ENCODE data around the gene PEX5L.

PEX5L gene

DNA sequence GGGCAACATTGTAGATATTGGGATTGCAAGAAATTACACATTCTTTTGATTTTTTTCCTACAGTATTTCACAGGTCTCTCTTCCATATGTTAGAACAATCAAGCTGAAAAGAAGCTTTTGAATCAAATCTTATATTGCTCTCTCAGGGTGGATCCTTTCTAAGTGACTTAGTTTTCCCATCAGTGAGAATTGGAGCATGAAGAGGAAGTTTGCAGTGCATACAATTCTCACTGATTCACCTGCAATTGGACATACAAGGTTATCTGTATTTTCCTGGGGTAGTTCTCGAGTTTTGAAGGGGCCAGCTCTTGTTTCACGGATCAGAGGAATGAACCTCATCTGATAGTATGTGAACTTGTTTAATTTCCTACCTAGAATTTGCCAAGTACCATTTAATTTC lies 150.8 kb downstream of the PEX5L start:
- DNase-seq = no peak

GRCh38 chr3:179884136-179884535 lies 152.6 kb downstream of the PEX5L start:
- DNase-seq = no peak

GRCh38 chr3:179882292-179882691 lies 154.4 kb downstream of the PEX5L start:
- DNase-seq = no peak

DNA sequence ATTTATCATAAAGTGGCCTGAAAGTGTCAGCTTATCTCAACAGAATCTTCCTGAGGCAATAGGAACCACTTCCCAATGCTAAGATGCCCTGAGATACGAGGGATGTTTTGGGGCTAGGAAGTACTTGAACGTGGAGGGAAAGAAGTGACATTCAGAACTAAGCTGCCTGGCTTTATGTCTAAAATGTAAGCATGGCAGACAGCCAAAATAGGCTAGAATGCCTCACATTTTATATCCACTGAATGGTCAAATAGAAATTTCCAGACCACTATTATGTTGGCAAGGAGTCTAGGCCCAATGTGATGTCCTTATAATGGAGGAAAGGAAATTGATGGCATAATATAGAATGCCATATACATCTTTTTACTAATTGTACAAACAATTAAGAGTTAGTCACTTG lies 154.9 kb downstream of the PEX5L start:
- DNase-seq = no peak

DNA sequence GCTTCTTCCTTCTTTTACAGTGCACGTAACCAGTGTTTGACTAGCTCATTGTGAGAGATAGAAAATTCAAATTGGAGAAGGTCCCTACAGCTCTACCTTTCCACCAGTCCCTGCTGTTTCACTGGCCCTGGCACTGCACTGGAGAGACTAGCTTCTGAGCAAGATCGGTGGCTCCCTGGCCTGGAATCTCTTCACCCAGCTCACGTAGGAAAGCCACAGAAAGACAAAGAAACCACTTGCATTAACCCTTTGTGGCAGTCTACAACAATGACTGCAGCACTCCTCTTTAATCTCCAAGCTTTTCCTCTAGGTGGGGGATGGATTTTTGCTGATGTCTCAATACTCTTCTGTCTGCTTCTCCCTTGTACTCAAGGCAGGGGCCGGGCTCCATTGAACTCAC lies 155.9 kb downstream of the PEX5L start:
- DNase-seq = no peak

GRCh38 chr3:179876440-179876839 lies 160.3 kb downstream of the PEX5L start:
- DNase-seq = no peak

GRCh38 chr3:179872842-179873241 lies 163.9 kb downstream of the PEX5L start:
- no peak for DNase-seq

DNA sequence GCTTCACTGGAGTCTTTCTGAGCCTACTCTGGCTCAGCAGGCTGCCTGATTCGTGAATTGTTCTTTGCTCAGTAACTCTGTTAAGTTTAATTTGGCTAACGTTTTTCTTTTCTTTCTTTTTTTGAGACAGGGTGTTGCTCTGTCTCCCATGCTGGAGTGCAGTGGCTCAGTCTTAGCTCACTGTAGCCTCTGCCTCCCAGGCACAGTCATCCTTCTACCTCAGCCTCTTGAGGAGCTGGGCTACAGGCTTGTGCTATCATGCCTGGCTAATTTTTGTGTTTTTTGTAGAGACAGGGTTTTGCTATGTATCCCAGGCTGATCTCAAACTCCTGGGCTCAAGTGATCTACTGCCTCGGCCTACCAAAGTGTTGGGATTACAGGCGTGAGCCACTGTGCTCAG lies 165.0 kb downstream of the PEX5L start:
- DNase-seq = no peak

- DNase-seq = no peak
These were observed 168.0 kb downstream of the PEX5L start for GRCh38 chr3:179868715-179869114.

GRCh38 chr3:179867961-179868360 lies 168.8 kb downstream of the PEX5L start:
- DNase-seq = no peak

GRCh38 chr3:179865861-179866505 lies 170.8 kb downstream of the PEX5L start:
- DNase-seq = no peak

DNA sequence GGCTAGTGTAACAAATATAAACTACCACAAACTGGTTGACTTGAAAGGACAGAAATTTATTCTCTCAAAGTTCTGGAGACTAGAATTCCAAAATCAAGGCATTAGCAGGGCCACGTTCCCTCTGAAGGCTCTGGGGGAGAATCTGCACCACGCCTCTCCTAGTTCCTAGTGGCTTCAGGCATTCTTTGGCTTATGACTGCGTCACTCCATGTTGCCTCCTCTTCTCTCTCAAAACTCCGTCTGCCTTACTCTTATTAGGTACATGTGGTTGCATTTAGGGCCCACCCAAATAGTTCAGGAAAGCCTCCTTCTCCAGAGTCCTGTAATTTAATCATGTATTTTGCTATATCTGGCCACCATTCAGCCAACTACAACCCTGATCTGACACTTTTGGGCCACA lies 174.8 kb downstream of the PEX5L start:
- DNase-seq = no peak

DNA sequence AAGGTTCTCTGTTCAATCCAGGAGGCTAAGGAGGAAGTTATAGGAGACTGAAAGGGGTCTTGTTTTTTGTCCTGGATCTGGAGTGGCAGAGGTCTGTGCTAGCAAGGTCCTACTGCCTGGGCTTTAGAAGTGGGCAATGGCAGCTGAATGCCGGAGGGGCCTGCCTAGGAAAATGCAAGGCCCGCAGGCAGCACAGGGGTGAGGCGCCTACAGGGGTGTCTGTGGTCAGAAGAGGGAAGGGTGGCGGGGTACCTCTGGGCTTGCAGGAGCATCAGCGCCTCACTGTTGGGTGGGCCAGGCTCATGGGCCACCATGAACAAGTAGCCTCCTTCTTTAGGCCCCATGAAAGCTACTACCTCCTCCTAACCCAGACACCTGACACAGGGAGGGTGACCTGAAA lies 175.4 kb downstream of the PEX5L start:
- no peak for DNase-seq

GRCh38 chr3:179860275-179861107 lies 176.2 kb downstream of the PEX5L start:
- no peak for DNase-seq

DNA sequence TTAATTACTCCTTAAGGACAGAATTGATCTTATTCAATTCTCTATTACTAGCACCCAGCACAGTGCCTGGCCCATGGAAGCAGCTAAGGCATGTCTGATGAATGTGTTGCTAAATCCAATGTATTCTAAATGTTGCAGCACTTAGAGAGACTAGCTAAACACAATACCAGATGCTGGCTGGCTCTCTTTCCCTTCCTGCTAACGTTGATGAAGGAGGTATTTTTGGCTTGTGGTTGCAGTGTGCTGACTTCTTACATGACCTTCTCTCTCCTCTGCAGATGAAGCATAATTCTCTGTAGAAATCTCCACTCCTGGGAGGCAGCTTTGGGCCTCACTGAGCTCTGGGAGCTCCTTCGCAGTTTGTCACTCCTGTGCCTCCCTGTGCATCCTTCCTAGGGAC lies 183.6 kb downstream of the PEX5L start:
- no peak for DNase-seq

DNA sequence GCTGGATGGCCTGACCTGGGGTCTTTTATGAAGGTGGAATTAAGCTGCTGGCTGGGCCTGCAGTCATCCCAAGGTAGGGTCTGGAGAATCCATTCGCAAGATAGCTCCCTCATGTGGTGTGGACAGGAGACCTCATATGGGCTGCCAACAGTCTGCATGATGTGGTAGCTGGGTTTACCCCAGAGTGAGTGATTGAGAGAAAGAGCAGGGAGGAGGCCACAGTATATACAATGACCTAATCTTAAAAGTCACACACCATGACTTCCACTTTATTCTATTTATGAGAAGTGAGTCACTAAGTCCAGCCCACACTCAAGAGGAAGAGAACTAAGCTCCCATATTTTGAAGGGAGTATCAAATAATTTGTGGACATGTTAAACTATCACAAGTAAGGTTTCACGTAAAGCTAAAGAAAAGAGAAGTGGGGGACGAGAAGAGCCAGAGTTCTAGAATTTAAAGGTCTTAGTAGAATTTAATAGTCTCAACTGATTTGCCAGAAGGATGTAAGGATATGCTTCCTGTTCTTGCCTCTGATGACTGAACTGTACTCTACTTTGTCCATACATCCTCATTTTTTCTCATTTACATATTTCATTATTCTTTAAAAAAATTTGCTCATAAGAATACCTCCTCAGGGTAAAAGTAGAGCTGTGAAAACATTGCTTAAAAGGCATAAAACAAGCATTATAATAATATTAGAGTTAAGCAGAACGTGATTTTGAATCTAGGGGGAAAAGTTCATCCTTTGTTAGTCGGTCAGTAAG lies 184.4 kb downstream of the PEX5L start:
- DNase-seq = no peak

- DNase-seq = no peak
These were observed 188.0 kb downstream of the PEX5L start for GRCh38 chr3:179848711-179849110.

GRCh38 chr3:179842061-179842460 lies 194.7 kb downstream of the PEX5L start:
- DNase-seq = no peak

DNA sequence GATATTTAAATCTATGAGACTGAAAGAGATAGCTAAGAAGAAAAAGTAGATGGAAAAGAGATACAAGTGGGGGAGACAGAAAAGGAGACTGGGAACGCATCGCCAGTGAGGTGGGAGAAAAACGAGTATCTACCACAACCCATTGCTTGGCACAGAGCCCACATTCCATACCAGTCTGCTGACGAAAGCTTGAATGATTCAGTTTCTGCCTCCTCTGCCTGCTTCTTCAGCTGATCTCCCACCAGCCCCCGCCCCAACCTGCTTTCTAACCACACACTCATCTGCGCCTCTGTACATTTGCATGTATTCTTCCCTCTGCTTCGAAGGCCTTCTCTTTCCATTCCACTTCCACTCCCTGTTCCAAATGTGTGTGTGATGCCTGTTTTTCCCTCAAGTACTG lies 195.8 kb downstream of the PEX5L start:
- DNase-seq = no peak

DNA sequence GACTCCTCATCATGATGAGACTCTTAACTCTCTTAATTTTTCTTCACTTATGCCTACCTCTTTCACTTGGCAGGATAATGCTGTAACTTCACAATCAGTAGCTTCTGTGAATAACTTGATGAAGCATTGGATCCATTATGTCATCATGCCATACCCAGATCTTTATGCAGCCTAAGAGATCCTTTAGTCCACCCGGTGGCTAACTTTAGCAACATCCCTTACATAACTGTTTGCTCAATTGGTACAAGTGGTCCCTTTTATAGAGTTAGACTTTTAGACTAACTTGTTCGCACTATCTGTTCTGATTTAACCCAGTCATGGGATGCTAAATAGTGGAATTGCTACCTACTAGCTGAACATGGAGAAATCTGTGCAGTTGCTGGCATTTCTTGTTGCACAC lies 199.4 kb downstream of the PEX5L start:
- DNase-seq = no peak

GRCh38 chr3:179833294-179833693 lies 203.4 kb downstream of the PEX5L start:
- DNase-seq = no peak

GRCh38 chr3:179832333-179832854 lies 204.3 kb downstream of the PEX5L start:
- no peak for DNase-seq

DNA sequence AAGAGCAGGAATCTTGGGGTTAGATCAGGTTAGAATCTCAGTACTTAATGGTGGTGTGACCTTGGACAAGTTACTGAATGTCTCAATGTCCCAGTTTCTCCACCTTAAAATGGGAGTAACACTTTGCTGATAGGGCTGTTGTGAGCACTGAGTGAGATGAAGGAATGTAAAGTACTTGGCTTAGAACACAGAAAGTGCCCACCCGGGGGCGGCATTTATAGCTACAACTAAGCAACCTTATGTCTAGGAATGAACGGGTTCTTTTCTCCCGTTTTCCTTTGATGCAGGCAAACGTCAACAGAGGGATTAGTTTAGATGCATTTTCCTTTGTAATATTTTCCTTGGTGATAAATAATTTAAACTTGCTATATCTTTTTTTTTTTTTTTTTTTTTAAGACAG lies 207.3 kb downstream of the PEX5L start:
- DNase-seq = no peak

GRCh38 chr3:179828738-179829137 lies 208.0 kb downstream of the PEX5L start:
- DNase-seq = no peak

All from NCI-H774 (cell line).